Left lung (tissue), 10 donors: ENCODE results near the gene MTHFD1L. TPM values are rescaled to one million over a fixed set of nuclear protein-coding genes. Genes with fewer than 3 reads are reported as not detected.

Source experiments
- ATAC-seq: fragments of 200-7000 bp; cut with Tn5 transposase; one replicate; pipeline ENCODE4 v1.9.1; 2020; ENCODE audit warnings: moderate library complexity
- DNase-seq, 4 donors: peaks; one replicate each; pipeline ENCODE4 v3.0.0-alpha.2; 2013 to 2020
- H3K27ac ChIP-seq, 2 donors: fragments of 200-600 bp; sonication (generic) in 1 of 2; one replicate each; pipeline versions ENCODE4 v1.5.0 to v1.8.0; 2020 to 2021
- H3K27me3 ChIP-seq, 2 donors: fragments of 200-600 bp; sonication (generic) in 1 of 2; one replicate each; pipeline versions ENCODE4 v1.5.0 to v1.8.0; 2020 to 2021
- H3K36me3 ChIP-seq, 2 donors: fragments of 200-600 bp; sonication (generic) in 1 of 2; one replicate each; pipeline versions ENCODE4 v1.5.0 to v1.8.0; 2020 to 2021
- H3K4me1 ChIP-seq, 2 donors: fragments of 200-600 bp; one replicate each; pipeline ENCODE4 v1.8.0; 2021
- H3K4me3 ChIP-seq, 2 donors: fragments of 200-600 bp; sonication (generic) in 1 of 2; one replicate each; pipeline versions ENCODE4 v1.5.0 to v1.8.0; 2020 to 2021; ENCODE audit warnings: mild to moderate bottlenecking in 1 of 2
- H3K9me3 ChIP-seq, 2 donors: fragments of 200-600 bp; sonication (generic) in 1 of 2; one replicate each; pipeline versions ENCODE4 v1.5.0 to v1.8.0; 2020 to 2021
- intact Hi-C, 2 donors: fragments of 100-400 bp; cut with DNase I; formaldehyde crosslinking; loops; one replicate each; pipeline versions ENCODE4 v1.11.2 to v1.14.2; 2022
- polyA plus RNA-seq, 6 donors: library from polyadenylated mRNA; unstranded; fragments of 120-200 nt; gene quantifications; one replicate each; pipeline ENCODE4 v1.2.1, GENCODE V29; 2013; ENCODE audit not compliant: insufficient read length in 6 of 6
- total RNA-seq, 2 donors: library from RNA; stranded (reverse); fragmentation: NEBNext Ultra II Directional; extraction: Animal tissue kit (Norgen Biotek cat#: 25700); gene quantifications; one replicate each; pipeline ENCODE4 v1.2.1, GENCODE V29; 2021
- TF ChIP-seq, protein P1 (sequence below), 2 donors: fragments of 200-600 bp; sonication (generic) in 1 of 2; IDR thresholded peaks; one replicate each; pipeline versions ENCODE4 v1.5.0 to v1.8.0; 2021; ENCODE audit warnings: antibody characterized with exemption in 2 of 2
- donor health status: DM: no; HTN: yes; CAD: no.
- donor health status: DM: no; HTN: no; CAD: no.

The MTHFD1L gene
- total and polyA plus RNA-seq, 8 donors: 11.9 to 38.2 (median 16.0) TPM

GRCh38 chr6:150898399-150899170, 33.1 kb downstream of the MTHFD1L start:
- intact Hi-C loops: loop anchor here in 1 of 2 donors (10.0 kb wide), 1 partner anchor 106 kb away; no protein-coding TSS in a partner anchor
- no peak for ATAC-seq
- DNase-seq: no peak
- peaks cover 0 to 17% of the 10 kb centered on the region in 2 donors for H3K36me3 ChIP-seq
- no peaks in the 10 kb centered on the region for H3K27me3 ChIP-seq
- TF ChIP-seq, protein P1, sequence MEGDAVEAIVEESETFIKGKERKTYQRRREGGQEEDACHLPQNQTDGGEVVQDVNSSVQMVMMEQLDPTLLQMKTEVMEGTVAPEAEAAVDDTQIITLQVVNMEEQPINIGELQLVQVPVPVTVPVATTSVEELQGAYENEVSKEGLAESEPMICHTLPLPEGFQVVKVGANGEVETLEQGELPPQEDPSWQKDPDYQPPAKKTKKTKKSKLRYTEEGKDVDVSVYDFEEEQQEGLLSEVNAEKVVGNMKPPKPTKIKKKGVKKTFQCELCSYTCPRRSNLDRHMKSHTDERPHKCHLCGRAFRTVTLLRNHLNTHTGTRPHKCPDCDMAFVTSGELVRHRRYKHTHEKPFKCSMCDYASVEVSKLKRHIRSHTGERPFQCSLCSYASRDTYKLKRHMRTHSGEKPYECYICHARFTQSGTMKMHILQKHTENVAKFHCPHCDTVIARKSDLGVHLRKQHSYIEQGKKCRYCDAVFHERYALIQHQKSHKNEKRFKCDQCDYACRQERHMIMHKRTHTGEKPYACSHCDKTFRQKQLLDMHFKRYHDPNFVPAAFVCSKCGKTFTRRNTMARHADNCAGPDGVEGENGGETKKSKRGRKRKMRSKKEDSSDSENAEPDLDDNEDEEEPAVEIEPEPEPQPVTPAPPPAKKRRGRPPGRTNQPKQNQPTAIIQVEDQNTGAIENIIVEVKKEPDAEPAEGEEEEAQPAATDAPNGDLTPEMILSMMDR (IDR thresholded peaks at IDR 0.05): no peak
- no peak overlapping the region for H3K27ac ChIP-seq
- H3K9me3 ChIP-seq: no peaks in the 10 kb centered on the region
- peaks cover 0 to 6% of the 10 kb centered on the region in 2 donors for H3K4me1 ChIP-seq
- H3K4me3 ChIP-seq: no peak overlapping the region

- H3K27me3 ChIP-seq: no peaks in the 10 kb centered on the region
- H3K36me3 ChIP-seq: peaks cover 0 to 17% of the 10 kb centered on the region in 2 donors
- intact Hi-C loops: loop anchor here in 1 of 2 donors (10.0 kb wide), 1 partner anchor 106 kb away; no protein-coding TSS in a partner anchor
- ATAC-seq (no peak), DNase-seq (no peak)
- H3K27ac ChIP-seq: no peak overlapping the region
- H3K4me1 ChIP-seq: peaks cover 0 to 6% of the 10 kb centered on the region in 2 donors
- H3K9me3 ChIP-seq: no peaks in the 10 kb centered on the region
- TF ChIP-seq, protein P1 (IDR thresholded peaks at IDR 0.05): no peak
- H3K4me3 ChIP-seq: no peak overlapping the region
Measured at GRCh38 chr6:150899231-150899630, 33.7 kb downstream of the MTHFD1L start.

DNA sequence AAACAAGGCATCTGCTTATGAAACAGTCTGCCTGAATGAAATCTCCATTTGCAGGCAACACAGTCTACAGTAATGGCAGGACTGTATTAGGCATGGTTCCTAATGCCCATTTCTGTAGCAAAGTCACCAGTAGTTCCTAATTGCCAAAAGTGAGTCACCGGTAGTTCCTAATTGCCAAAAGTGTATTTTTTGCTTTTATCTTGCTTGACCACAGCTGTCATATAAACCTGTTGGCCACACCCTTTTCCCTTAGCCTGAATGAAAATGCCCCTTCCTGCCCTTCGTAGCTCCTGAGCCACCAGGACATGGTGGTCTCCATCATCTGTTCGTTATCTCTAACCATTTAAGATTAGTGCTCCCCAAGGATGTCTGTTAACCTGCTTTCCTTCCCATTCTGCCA, 34.5 kb downstream of the MTHFD1L start:
- no peak for ATAC-seq
- no peaks in the 10 kb centered on the region for H3K27me3 ChIP-seq
- H3K36me3 ChIP-seq: peaks cover 0 to 17% of the 10 kb centered on the region in 2 donors
- TF ChIP-seq, protein P1 (IDR thresholded peaks at IDR 0.05): no peak
- H3K4me3 ChIP-seq: no peak overlapping the region
- peaks cover 0 to 3% of the 10 kb centered on the region in 2 donors for H3K4me1 ChIP-seq
- DNase-seq: no peak
- intact Hi-C loops: no loop called here
- no peak overlapping the region for H3K27ac ChIP-seq
- no peaks in the 10 kb centered on the region for H3K9me3 ChIP-seq

- Histone ChIP-seq H3K36me3 (peaks cover 0 to 29% of the 10 kb centered on the region in 2 donors), H3K4me1 (no peaks in the 10 kb centered on the region), H3K27me3 (no peaks in the 10 kb centered on the region), H3K9me3 (no peaks in the 10 kb centered on the region), H3K4me3 (no peak overlapping the region), H3K27ac (no peak overlapping the region)
- intact Hi-C loops: no loop called here
- TF ChIP-seq, protein P1 (IDR thresholded peaks at IDR 0.05): no peak
- peak in 1 of 4 donors; percentile 28 for DNase-seq
- ATAC-seq: no peak
Measured at GRCh38 chr6:150902142-150902776, 36.8 kb downstream of the MTHFD1L start.

- Histone ChIP-seq H3K4me3 (no peak overlapping the region), H3K27ac (no peak overlapping the region), H3K36me3 (peaks cover 0 to 28% of the 10 kb centered on the region in 2 donors), H3K4me1 (no peaks in the 10 kb centered on the region), H3K9me3 (no peaks in the 10 kb centered on the region), H3K27me3 (no peaks in the 10 kb centered on the region)
- DNase-seq: no peak
- TF ChIP-seq, protein P1 (IDR thresholded peaks at IDR 0.05): no peak
- no peak for ATAC-seq
- intact Hi-C loops: no loop called here
Measured at GRCh38 chr6:150905769-150906168, 40.3 kb downstream of the MTHFD1L start.
